CD8-positive, alpha-beta memory T cell (primary cell): ENCODE data around the gene ADK. TPM values are rescaled to one million over a fixed set of nuclear protein-coding genes. Genes with fewer than 3 reads are reported as not detected.

Experiments used
- CTCF ChIA-PET: fragments of 350-600 bp; sonication (Branson Sonifier 250); formaldehyde crosslinking; loops from one replicate; lab custom pipeline; 2021; ENCODE audit warnings: antibody characterized with exemption; lab: Charles Lee
- POLR2A ChIA-PET: fragments of 350-600 bp; sonication (Branson Sonifier 250); formaldehyde crosslinking; loops from one replicate; lab custom pipeline; 2021; ENCODE audit warnings: antibody characterized with exemption; lab: Charles Lee
- DNase-seq, 5 donors: peaks; one replicate each; pipeline versions ENCODE4 v3.0.0 to v3.0.0-alpha.2; 2020 to 2022; ENCODE audit warnings: mixed read lengths in 1 of 5
- H3K27ac ChIP-seq: one replicate; pipeline ENCODE4 v1.7.0; 2013; ENCODE audit warnings: low read depth, mild to moderate bottlenecking, low read length, moderate library complexity
- H3K27me3 ChIP-seq: 2 replicates; pipeline ENCODE4 v1.7.0; 2013; ENCODE audit warnings: low read length, mild to moderate bottlenecking; ENCODE audit not compliant: insufficient read depth, poor library complexity, severe bottlenecking
- H3K36me3 ChIP-seq: 2 replicates; pipeline ENCODE4 v1.7.0; 2013; ENCODE audit warnings: mild to moderate bottlenecking, low read length, moderate library complexity; ENCODE audit not compliant: insufficient read depth
- H3K4me1 ChIP-seq: 2 replicates; pipeline ENCODE4 v1.7.0; 2013; ENCODE audit warnings: mild to moderate bottlenecking, low read length, moderate library complexity; ENCODE audit not compliant: insufficient read depth
- H3K4me3 ChIP-seq: 2 replicates; pipeline ENCODE4 v1.7.0; 2013; ENCODE audit warnings: mild to moderate bottlenecking, low read length
- H3K9me3 ChIP-seq: 2 replicates; pipeline ENCODE4 v1.7.0; 2013; ENCODE audit warnings: mild to moderate bottlenecking, low read length
- H3K27ac Mint-ChIP-seq, 8 donors: one replicate each; pipeline ENCODE4 v1.8.0; 2020 to 2021; ENCODE audit warnings: mixed read lengths in 8 of 8, mild to moderate bottlenecking in 6 of 8, inconsistent platforms in 3 of 8, moderate library complexity in 3 of 8
- H3K27me3 Mint-ChIP-seq, 2 donors: one replicate each; pipeline ENCODE4 v1.8.0; 2020 to 2021; ENCODE audit warnings: mixed read lengths in 2 of 2, mild to moderate bottlenecking in 1 of 2, moderate library complexity in 1 of 2
- H3K36me3 Mint-ChIP-seq, 3 donors: one replicate each; pipeline ENCODE4 v1.8.0; 2020 to 2021; ENCODE audit warnings: mixed read lengths in 3 of 3, inconsistent platforms in 1 of 3, mild to moderate bottlenecking in 1 of 3
- H3K4me1 Mint-ChIP-seq, 3 donors: one replicate each; pipeline ENCODE4 v1.8.0; 2020 to 2021; ENCODE audit warnings: mixed read lengths in 3 of 3, inconsistent platforms in 1 of 3, mild to moderate bottlenecking in 1 of 3
- H3K4me3 Mint-ChIP-seq, 7 donors: one replicate each; pipeline ENCODE4 v1.8.0; 2020 to 2021; ENCODE audit warnings: mixed read lengths in 7 of 7, mild to moderate bottlenecking in 6 of 7, moderate library complexity in 4 of 7, inconsistent platforms in 2 of 7
- H3K9me3 Mint-ChIP-seq, 5 donors: one replicate each; pipeline ENCODE4 v1.8.0; 2020 to 2022; ENCODE audit warnings: mixed read lengths in 5 of 5, mild to moderate bottlenecking in 3 of 5, moderate library complexity in 2 of 5, inconsistent platforms in 1 of 5
- polyA plus RNA-seq: library from polyadenylated mRNA; unstranded; fragments of 300-500 nt; fragmentation: Illumina TruSeq; gene quantifications from one replicate; pipeline ENCODE4 v1.2.3, GENCODE V29; 2021
- total RNA-seq, 2 experiments: library from RNA; stranded (reverse); gene quantifications; one replicate each; pipeline ENCODE4 v1.2.3, GENCODE V29; 2021

Gene ADK
- total and polyA plus RNA-seq, 3 experiments from 2014 or later: 54.1 to 65.1 (median 64.4) TPM

- CTCF ChIA-PET: no interaction called here
- no peaks in the 10 kb centered on the region for H3K4me1 Mint-ChIP-seq
- no peaks in the 10 kb centered on the region for H3K36me3 ChIP-seq
- H3K27me3 ChIP-seq: no peaks in the 10 kb centered on the region
- H3K4me3 ChIP-seq: no peak overlapping the region
- no peak overlapping the region for H3K27ac ChIP-seq
- no peak for DNase-seq
- peaks cover 7% of the 10 kb centered on the region for H3K9me3 ChIP-seq
- no peaks in the 10 kb centered on the region for H3K27me3 Mint-ChIP-seq
- peak overlapping the region in 2 of 8 donors; percentile 64 to 68 for H3K27ac Mint-ChIP-seq
- H3K36me3 Mint-ChIP-seq: peaks cover 13 to 51% (median 46%) of the 10 kb centered on the region in 3 donors
- H3K4me3 Mint-ChIP-seq: no peak overlapping the region
- POLR2A ChIA-PET: no interaction called here
- H3K9me3 Mint-ChIP-seq: peaks cover 9 to 27% (median 22%) of the 10 kb centered on the region in 5 donors
- no peaks in the 10 kb centered on the region for H3K4me1 ChIP-seq
Measured at GRCh38 chr10:74634995-74635536, 484.0 kb downstream of the ADK start.

GRCh38 chr10:74635655-74636054, 484.6 kb downstream of the ADK start:
- no peaks in the 10 kb centered on the region for H3K4me1 ChIP-seq
- H3K27ac Mint-ChIP-seq: no peak overlapping the region
- H3K36me3 ChIP-seq: no peaks in the 10 kb centered on the region
- no peaks in the 10 kb centered on the region for H3K4me1 Mint-ChIP-seq
- H3K4me3 Mint-ChIP-seq: no peak overlapping the region
- DNase-seq: no peak
- CTCF ChIA-PET: no interaction called here
- POLR2A ChIA-PET: no interaction called here
- no peak overlapping the region for H3K4me3 ChIP-seq
- H3K9me3 Mint-ChIP-seq: peaks cover 9 to 27% (median 22%) of the 10 kb centered on the region in 5 donors
- no peaks in the 10 kb centered on the region for H3K27me3 ChIP-seq
- no peak overlapping the region for H3K27ac ChIP-seq
- H3K36me3 Mint-ChIP-seq: peaks cover 13 to 51% (median 49%) of the 10 kb centered on the region in 3 donors
- H3K27me3 Mint-ChIP-seq: no peaks in the 10 kb centered on the region
- H3K9me3 ChIP-seq: peaks cover 7% of the 10 kb centered on the region

- Mint-ChIP-seq H3K4me1 (no peaks in the 10 kb centered on the region), H3K36me3 (peaks cover 9 to 40% (median 39%) of the 10 kb centered on the region in 3 donors), H3K27me3 (no peaks in the 10 kb centered on the region), H3K9me3 (peaks cover 9 to 27% (median 22%) of the 10 kb centered on the region in 5 donors), H3K4me3 (no peak overlapping the region), H3K27ac (no peak overlapping the region)
- Histone ChIP-seq H3K36me3 (no peaks in the 10 kb centered on the region), H3K27me3 (no peaks in the 10 kb centered on the region), H3K27ac (no peak overlapping the region), H3K4me1 (no peaks in the 10 kb centered on the region), H3K4me3 (no peak overlapping the region), H3K9me3 (peaks cover 7% of the 10 kb centered on the region)
- ChIA-PET CTCF (interaction anchor here (1.2 kb wide), 1 partner anchor 16 kb away, joined by 3 read pairs; no protein-coding TSS in a partner anchor), POLR2A (no interaction called here)
- no peak for DNase-seq
Measured at GRCh38 chr10:74637685-74638084, 486.7 kb downstream of the ADK start.

- POLR2A ChIA-PET: no interaction called here
- H3K27ac Mint-ChIP-seq: no peak overlapping the region
- no peaks in the 10 kb centered on the region for H3K27me3 Mint-ChIP-seq
- Histone ChIP-seq H3K27ac (no peak overlapping the region), H3K36me3 (no peaks in the 10 kb centered on the region), H3K4me1 (no peaks in the 10 kb centered on the region), H3K27me3 (no peaks in the 10 kb centered on the region), H3K4me3 (no peak overlapping the region), H3K9me3 (no peaks in the 10 kb centered on the region)
- peaks cover 5 to 13% (median 9%) of the 10 kb centered on the region in 5 donors for H3K9me3 Mint-ChIP-seq
- peaks cover 0 to 5% (median 0%) of the 10 kb centered on the region in 3 donors for H3K4me1 Mint-ChIP-seq
- CTCF ChIA-PET: no interaction called here
- no peak for DNase-seq
- H3K4me3 Mint-ChIP-seq: no peak overlapping the region
- H3K36me3 Mint-ChIP-seq: peaks cover 12 to 32% (median 28%) of the 10 kb centered on the region in 3 donors
Measured at GRCh38 chr10:74640134-74640921, 489.3 kb downstream of the ADK start.

GRCh38 chr10:74641659-74642058, 490.6 kb downstream of the ADK start:
- Histone ChIP-seq H3K36me3 (no peaks in the 10 kb centered on the region), H3K4me1 (no peaks in the 10 kb centered on the region), H3K27me3 (no peaks in the 10 kb centered on the region), H3K9me3 (no peaks in the 10 kb centered on the region), H3K27ac (no peak overlapping the region), H3K4me3 (no peak overlapping the region)
- DNase-seq: no peak
- ChIA-PET POLR2A (no interaction called here), CTCF (no interaction called here)
- H3K4me3 Mint-ChIP-seq: no peak overlapping the region
- H3K36me3 Mint-ChIP-seq: peaks cover 12 to 28% (median 21%) of the 10 kb centered on the region in 3 donors
- peaks cover 0 to 8% (median 3%) of the 10 kb centered on the region in 5 donors for H3K9me3 Mint-ChIP-seq
- H3K27ac Mint-ChIP-seq: no peak overlapping the region
- no peaks in the 10 kb centered on the region for H3K27me3 Mint-ChIP-seq
- H3K4me1 Mint-ChIP-seq: peaks cover 0 to 5% (median 0%) of the 10 kb centered on the region in 3 donors

- H3K27ac Mint-ChIP-seq: no peak overlapping the region
- H3K9me3 ChIP-seq: no peaks in the 10 kb centered on the region
- ChIA-PET CTCF (no interaction called here), POLR2A (no interaction called here)
- H3K27me3 Mint-ChIP-seq: no peaks in the 10 kb centered on the region
- H3K9me3 Mint-ChIP-seq: peaks cover 0 to 8% (median 3%) of the 10 kb centered on the region in 5 donors
- H3K4me3 ChIP-seq: no peak overlapping the region
- no peak overlapping the region for H3K4me3 Mint-ChIP-seq
- DNase-seq: no peak
- no peaks in the 10 kb centered on the region for H3K27me3 ChIP-seq
- no peaks in the 10 kb centered on the region for H3K4me1 ChIP-seq
- H3K36me3 ChIP-seq: no peaks in the 10 kb centered on the region
- H3K4me1 Mint-ChIP-seq: peaks cover 0 to 5% (median 0%) of the 10 kb centered on the region in 3 donors
- H3K27ac ChIP-seq: no peak overlapping the region
- peaks cover 10 to 23% (median 21%) of the 10 kb centered on the region in 3 donors for H3K36me3 Mint-ChIP-seq
Measured at GRCh38 chr10:74642901-74643595, 492.0 kb downstream of the ADK start.

GRCh38 chr10:74643596-74643975, 492.6 kb downstream of the ADK start:
- no peaks in the 10 kb centered on the region for H3K9me3 ChIP-seq
- Mint-ChIP-seq H3K4me3 (no peak overlapping the region), H3K27me3 (no peaks in the 10 kb centered on the region), H3K36me3 (peaks cover 9 to 21% (median 20%) of the 10 kb centered on the region in 3 donors), H3K27ac (no peak overlapping the region), H3K9me3 (peaks cover 0 to 8% (median 3%) of the 10 kb centered on the region in 5 donors), H3K4me1 (peaks cover 0 to 5% (median 0%) of the 10 kb centered on the region in 3 donors)
- DNase-seq: no peak
- no peaks in the 10 kb centered on the region for H3K4me1 ChIP-seq
- ChIA-PET POLR2A (no interaction called here), CTCF (no interaction called here)
- no peak overlapping the region for H3K4me3 ChIP-seq
- no peaks in the 10 kb centered on the region for H3K27me3 ChIP-seq
- no peak overlapping the region for H3K27ac ChIP-seq
- H3K36me3 ChIP-seq: no peaks in the 10 kb centered on the region

GRCh38 chr10:74644738-74645137, 493.7 kb downstream of the ADK start:
- CTCF ChIA-PET: no interaction called here
- peaks cover 0 to 5% (median 0%) of the 10 kb centered on the region in 3 donors for H3K4me1 Mint-ChIP-seq
- H3K27ac Mint-ChIP-seq: no peak overlapping the region

More at GRCh38 chr10:74644738-74645137, 493.7 kb downstream of the ADK start:
- Histone ChIP-seq H3K27me3 (no peaks in the 10 kb centered on the region), H3K36me3 (no peaks in the 10 kb centered on the region), H3K27ac (no peak overlapping the region), H3K4me1 (no peaks in the 10 kb centered on the region), H3K9me3 (no peaks in the 10 kb centered on the region), H3K4me3 (no peak overlapping the region)
- Mint-ChIP-seq H3K4me3 (no peak overlapping the region), H3K27me3 (no peaks in the 10 kb centered on the region), H3K9me3 (peaks cover 0 to 8% (median 3%) of the 10 kb centered on the region in 5 donors), H3K36me3 (peaks cover 12 to 15% (median 13%) of the 10 kb centered on the region in 3 donors)
- POLR2A ChIA-PET: no interaction called here
- no peak for DNase-seq
